ENCODE data around the gene NES. TPM values are rescaled to one million over a fixed set of nuclear protein-coding genes. Genes with fewer than 3 reads are reported as not detected.

Gene NES
- total RNA-seq, 4 donors from 2014 or later = 13.9 to 34.3 (median 23.9) TPM

DNA sequence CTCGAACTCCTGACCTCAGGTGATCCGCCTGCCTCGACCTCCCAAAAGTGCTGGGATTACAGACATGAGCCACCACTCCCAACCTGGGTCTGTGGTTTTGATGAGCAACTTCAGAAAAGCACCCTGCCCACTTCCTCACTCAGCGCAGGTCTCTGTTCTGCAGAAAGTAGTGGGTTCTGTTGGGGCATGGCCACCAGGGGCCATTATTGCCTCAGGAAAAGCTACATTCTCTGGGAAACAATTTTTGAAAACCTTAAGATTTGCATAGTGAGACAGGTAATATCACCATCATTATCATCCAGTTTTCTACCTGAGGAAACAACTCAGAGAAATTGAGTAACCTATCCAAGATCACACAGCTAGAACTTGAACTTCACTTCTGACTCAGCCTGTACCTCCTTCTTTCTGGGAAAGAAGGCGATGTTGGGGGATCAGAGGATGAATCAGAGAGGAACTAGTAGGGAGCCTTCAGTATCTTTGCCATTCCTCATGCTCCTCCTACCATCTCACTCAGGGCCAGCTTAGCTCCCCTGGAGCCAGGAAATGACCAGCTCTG, 7.1 kb upstream of the NES start:
- TF ChIP-seq, protein P1, sequence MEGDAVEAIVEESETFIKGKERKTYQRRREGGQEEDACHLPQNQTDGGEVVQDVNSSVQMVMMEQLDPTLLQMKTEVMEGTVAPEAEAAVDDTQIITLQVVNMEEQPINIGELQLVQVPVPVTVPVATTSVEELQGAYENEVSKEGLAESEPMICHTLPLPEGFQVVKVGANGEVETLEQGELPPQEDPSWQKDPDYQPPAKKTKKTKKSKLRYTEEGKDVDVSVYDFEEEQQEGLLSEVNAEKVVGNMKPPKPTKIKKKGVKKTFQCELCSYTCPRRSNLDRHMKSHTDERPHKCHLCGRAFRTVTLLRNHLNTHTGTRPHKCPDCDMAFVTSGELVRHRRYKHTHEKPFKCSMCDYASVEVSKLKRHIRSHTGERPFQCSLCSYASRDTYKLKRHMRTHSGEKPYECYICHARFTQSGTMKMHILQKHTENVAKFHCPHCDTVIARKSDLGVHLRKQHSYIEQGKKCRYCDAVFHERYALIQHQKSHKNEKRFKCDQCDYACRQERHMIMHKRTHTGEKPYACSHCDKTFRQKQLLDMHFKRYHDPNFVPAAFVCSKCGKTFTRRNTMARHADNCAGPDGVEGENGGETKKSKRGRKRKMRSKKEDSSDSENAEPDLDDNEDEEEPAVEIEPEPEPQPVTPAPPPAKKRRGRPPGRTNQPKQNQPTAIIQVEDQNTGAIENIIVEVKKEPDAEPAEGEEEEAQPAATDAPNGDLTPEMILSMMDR (IDR thresholded peaks at IDR 0.05) = no peak
- TF ChIP-seq POLR2A (IDR thresholded peaks at IDR 0.05) = no peak
- H3K4me3 ChIP-seq = no peak overlapping the region
- no peaks in the 10 kb centered on the region for H3K36me3 ChIP-seq
- WGBS, 2 donors (ENCODE audit: low coverage in 1 of 2) = 69% methylated on average over 2 of the region's 5 CpGs; no CpG with 5 or more reads in 1 of the 2 donors
- H3K4me1 ChIP-seq = peaks cover 0 to 3% (median 2%) of the 10 kb centered on the region in 3 donors
- no peaks in the 10 kb centered on the region for H3K9me3 ChIP-seq
- no peak for ATAC-seq
- H3K27ac ChIP-seq = no peak overlapping the region
- H3K27me3 ChIP-seq = peaks cover 90% of the 10 kb centered on the region

DNA sequence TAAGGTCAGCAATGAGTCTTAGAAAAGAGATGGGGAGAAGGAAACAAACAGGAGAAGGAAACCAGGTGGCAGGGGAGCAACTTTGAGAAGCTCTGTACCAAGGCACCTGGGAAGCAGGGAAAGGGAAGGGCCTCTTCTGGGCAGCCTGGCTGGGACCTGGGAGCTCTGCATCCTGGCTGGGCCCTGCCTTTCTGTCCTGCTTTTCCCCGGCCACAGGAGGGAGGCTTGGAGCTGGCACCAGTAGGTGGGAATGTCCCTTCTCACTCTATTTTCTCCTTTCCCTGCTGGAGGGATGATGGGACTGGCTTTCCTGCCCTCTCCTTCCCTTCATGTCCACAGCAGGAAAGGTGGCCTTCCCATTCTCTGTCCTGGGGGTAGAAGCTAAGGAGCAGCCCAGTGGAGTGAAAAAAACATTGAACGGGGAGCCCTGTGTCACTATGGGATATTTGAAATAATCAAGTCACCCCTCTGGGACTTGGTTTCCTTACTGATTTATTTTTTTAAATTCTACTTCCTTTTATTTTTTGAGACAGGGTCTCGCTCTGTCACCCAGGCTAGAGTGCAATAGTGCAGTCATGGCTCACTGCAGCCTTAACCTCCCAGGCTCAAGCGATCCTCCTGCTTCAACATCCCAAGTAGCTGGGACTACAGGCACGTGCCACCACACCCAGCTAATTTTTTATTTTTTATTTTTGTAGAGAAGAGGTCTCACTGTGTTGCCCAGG, 5.1 kb upstream of the NES start:
- H3K27me3 ChIP-seq = peaks cover 90% of the 10 kb centered on the region
- peaks cover 0 to 10% (median 0%) of the 10 kb centered on the region in 3 donors for H3K4me1 ChIP-seq
- no peaks in the 10 kb centered on the region for H3K36me3 ChIP-seq
- H3K9me3 ChIP-seq = no peaks in the 10 kb centered on the region
- H3K4me3 ChIP-seq = no peak overlapping the region
- WGBS, 2 donors (ENCODE audit: low coverage in 1 of 2) = 73 to 80% methylated on average over 2 to 3 of the region's 5 CpGs
- no peak for ATAC-seq
- H3K27ac ChIP-seq = no peak overlapping the region
- TF ChIP-seq, protein P1 (IDR thresholded peaks at IDR 0.05) = no peak
- TF ChIP-seq POLR2AphosphoS5 (IDR thresholded peaks at IDR 0.05) (no peak), POLR2A (IDR thresholded peaks at IDR 0.05) (no peak), EP300 (IDR thresholded peaks at IDR 0.05) (no peak)

DNA sequence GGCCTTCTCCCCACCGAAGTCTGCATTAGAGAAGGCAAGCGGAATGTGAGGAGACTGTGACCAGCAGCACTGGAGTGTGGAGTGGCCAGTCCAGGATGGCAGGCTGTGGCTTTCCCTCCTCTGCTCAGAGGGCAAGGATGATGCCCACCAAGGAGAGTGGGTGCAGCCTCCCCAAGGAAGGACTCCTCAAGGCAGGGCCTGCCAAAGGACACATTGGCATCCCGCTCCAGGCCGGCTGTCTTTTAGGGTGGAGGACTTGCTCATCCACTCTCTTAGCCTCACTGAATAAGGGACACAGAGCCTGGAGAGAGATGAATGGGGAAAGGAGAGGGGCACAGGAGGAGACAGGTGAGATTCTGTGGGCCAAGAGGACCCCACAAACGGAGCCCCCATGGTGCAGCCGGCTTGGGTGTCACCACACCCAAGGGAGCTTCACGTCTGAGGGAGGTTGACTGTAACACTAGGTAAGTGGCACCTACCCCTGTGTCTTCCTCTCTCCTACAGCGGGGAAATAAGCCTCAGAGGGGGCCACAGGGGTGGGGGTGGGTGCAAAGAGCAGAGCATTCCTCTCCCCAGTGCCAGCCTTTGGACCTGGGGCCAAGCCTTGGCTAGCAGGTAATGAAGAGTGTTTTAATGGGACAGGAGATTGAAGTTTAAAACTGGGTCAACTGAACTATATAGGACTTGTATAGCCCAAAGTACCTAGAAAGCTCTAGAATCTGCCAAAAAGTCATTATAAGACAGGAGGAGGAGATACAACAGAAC, 4.2 kb upstream of the NES start:
- TF ChIP-seq POLR2AphosphoS5 (IDR thresholded peaks at IDR 0.05) (no peak), EP300 (IDR thresholded peaks at IDR 0.05) (no peak), POLR2A (IDR thresholded peaks at IDR 0.05) (no peak)
- TF ChIP-seq, protein P1 (IDR thresholded peaks at IDR 0.05) = no peak
- 47% methylated on average over 3 of the region's 8 CpGs; no CpG with 5 or more reads in 1 of the 2 donors for WGBS, 2 donors (ENCODE audit: low coverage in 1 of 2)
- H3K27me3 ChIP-seq = peaks cover 93% of the 10 kb centered on the region
- peaks cover 0 to 20% (median 5%) of the 10 kb centered on the region in 3 donors for H3K4me1 ChIP-seq
- no peak overlapping the region for H3K4me3 ChIP-seq
- H3K9me3 ChIP-seq = no peaks in the 10 kb centered on the region
- no peaks in the 10 kb centered on the region for H3K36me3 ChIP-seq
- no peak overlapping the region for H3K27ac ChIP-seq
- ATAC-seq = no peak

DNA sequence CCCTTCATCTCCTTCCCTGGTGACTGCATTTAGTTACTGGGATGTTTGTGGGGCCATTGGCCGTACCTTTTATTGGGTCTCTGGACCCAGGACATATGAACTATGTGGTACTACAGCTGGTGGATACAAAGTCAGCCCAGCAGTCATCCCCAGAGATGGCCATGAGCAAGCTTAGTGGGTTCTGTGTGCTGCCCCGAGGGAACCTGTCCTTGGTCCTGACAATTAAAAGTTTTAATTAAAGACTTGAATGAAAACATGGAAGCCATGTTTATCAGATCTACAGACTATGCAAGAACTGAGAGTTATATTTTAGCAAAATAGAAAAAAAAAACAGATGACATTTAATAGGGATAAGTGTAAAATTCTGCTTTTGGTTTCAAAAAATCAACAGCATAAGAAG, 2.8 kb upstream of the NES start:
- 29 to 49% methylated on average over 2 of the region's 2 CpGs for WGBS, 2 donors (ENCODE audit: low coverage in 1 of 2)
- ATAC-seq = no peak
- TF ChIP-seq, protein P1 (IDR thresholded peaks at IDR 0.05) = no peak
- TF ChIP-seq POLR2A (IDR thresholded peaks at IDR 0.05) (no peak), EP300 (IDR thresholded peaks at IDR 0.05) (no peak), POLR2AphosphoS5 (IDR thresholded peaks at IDR 0.05) (no peak)
- Histone ChIP-seq H3K4me1 (peaks cover 0 to 33% (median 5%) of the 10 kb centered on the region in 3 donors), H3K27ac (no peak overlapping the region), H3K36me3 (no peaks in the 10 kb centered on the region), H3K27me3 (peaks cover 91% of the 10 kb centered on the region), H3K9me3 (no peaks in the 10 kb centered on the region), H3K4me3 (no peak overlapping the region)
